Measurements from ENCODE around the gene BCAP29. TPM values are rescaled to one million over a fixed set of nuclear protein-coding genes. Genes with fewer than 3 reads are reported as not detected.

The BCAP29 gene
- total and polyA plus RNA-seq, 5 donors from 2014 or later = 15.5 to 47.4 (median 32.6) TPM

DNA sequence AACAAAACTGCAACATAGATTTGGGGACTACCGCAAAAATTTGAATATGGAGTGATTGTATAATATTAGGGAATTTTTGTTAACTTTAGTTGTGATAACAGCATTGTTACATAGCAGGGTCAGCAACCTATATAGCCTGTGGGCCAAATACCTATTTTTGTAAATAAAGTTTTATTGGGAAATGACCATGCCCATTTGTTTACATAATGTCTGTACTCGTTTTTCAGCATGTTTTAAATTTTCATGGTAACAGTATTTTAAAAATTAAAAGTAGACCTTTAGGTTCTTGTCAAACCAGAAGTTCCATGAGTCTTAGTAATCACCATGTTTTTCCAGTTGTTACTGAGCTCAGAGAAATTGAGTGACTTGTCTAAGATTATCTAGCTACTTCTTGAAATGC lies 4.7 kb downstream of the BCAP29 start:
- ATAC-seq (ENCODE audit: low read depth in 2 of 2) (no peak), DNase-seq (no peak)
- Mint-ChIP-seq H3K27me3 (no peaks in the 10 kb centered on the region), H3K36me3 (peaks cover 23% of the 10 kb centered on the region), H3K27ac (no peak overlapping the region), H3K4me3 (no peak overlapping the region), H3K9me3 (no peaks in the 10 kb centered on the region), H3K4me1 (peaks cover 15 to 26% (median 19%) of the 10 kb centered on the region in 4 donors)
- peaks cover 20% of the 10 kb centered on the region for H3K4me1 ChIP-seq (ENCODE audit: control insufficient read depth, insufficient read depth, low read length, poor library complexity, severe bottlenecking)
- H3K36me3 ChIP-seq (ENCODE audit: control insufficient read depth, insufficient read depth, low read length) = peaks cover 11% of the 10 kb centered on the region
- H3K27ac ChIP-seq (ENCODE audit: insufficient read depth, low read length, poor library complexity, severe bottlenecking) = no peak overlapping the region
- no peaks in the 10 kb centered on the region for H3K9me3 ChIP-seq (ENCODE audit: control insufficient read depth in 2 of 2, low read length in 2 of 2)
- H3K4me3 ChIP-seq (ENCODE audit: low read depth, low read length) = no peak overlapping the region
- H3K27me3 ChIP-seq (ENCODE audit: control insufficient read depth, insufficient read depth, low read length) = no peaks in the 10 kb centered on the region

DNA sequence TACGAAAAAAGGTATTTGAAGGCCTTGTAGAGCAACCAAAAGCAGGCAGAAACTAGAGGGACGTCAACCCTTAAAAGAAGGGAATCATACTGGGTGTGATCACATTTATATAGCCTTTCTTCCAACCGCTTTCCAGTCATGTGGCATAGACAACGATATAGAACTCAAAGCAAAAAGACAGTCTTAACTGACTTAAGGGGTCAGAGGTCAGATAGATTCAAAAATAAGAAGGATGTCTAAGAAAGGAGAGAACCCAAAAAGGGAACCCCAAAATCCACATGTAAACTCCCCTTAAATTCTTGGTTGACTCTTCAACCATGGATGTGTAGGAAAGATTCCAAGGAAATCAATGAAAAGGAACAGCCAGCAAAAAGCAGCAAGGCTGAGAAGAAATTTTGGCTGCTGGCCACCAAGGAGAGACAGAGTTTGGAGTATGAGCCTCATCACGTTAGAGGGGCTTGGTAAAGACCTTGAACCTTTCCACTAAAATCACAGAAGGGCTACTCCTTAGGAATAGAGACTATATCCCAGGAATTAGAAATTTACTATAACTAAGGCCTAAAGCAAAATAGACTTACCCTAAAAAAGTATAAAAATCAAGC lies 8.6 kb downstream of the BCAP29 start:
- Mint-ChIP-seq H3K4me3 (no peak overlapping the region), H3K27ac (no peak overlapping the region), H3K36me3 (peaks cover 24% of the 10 kb centered on the region), H3K4me1 (peaks cover 0 to 13% (median 4%) of the 10 kb centered on the region in 4 donors), H3K27me3 (no peaks in the 10 kb centered on the region), H3K9me3 (no peaks in the 10 kb centered on the region)
- Histone ChIP-seq H3K4me1 (ENCODE audit: control insufficient read depth, insufficient read depth, low read length, poor library complexity, severe bottlenecking) (no peaks in the 10 kb centered on the region), H3K27ac (ENCODE audit: insufficient read depth, low read length, poor library complexity, severe bottlenecking) (no peak overlapping the region), H3K4me3 (ENCODE audit: low read depth, low read length) (no peak overlapping the region), H3K27me3 (ENCODE audit: control insufficient read depth, insufficient read depth, low read length) (no peaks in the 10 kb centered on the region), H3K36me3 (ENCODE audit: control insufficient read depth, insufficient read depth, low read length) (peaks cover 11% of the 10 kb centered on the region), H3K9me3 (ENCODE audit: control insufficient read depth in 2 of 2, low read length in 2 of 2) (no peaks in the 10 kb centered on the region)
- ATAC-seq (ENCODE audit: low read depth in 2 of 2) = no peak
- no peak for DNase-seq

DNA sequence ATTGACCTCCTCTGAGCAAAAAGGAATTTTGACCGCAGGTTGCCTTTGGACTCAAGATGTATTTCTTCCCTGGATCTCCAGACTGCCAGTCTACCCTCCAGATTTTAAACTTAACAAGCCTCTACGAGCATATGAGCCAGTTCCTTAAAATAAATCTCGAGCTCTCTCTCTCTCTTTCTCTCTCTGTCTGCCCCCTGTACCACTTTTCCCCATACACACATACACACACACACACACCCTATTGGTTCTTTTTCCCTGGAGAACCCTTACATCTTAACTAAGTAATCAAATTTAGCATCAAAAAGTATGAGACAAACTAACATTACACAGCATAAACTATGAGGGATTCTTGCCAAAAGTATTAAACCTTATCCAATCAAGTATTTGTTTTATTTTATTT lies 11.4 kb downstream of the BCAP29 start:
- no peaks in the 10 kb centered on the region for H3K9me3 Mint-ChIP-seq
- no peaks in the 10 kb centered on the region for H3K27me3 ChIP-seq (ENCODE audit: control insufficient read depth, insufficient read depth, low read length)
- peak overlapping the region in 1 of 3 donors; percentile 54 for H3K27ac Mint-ChIP-seq

DNA sequence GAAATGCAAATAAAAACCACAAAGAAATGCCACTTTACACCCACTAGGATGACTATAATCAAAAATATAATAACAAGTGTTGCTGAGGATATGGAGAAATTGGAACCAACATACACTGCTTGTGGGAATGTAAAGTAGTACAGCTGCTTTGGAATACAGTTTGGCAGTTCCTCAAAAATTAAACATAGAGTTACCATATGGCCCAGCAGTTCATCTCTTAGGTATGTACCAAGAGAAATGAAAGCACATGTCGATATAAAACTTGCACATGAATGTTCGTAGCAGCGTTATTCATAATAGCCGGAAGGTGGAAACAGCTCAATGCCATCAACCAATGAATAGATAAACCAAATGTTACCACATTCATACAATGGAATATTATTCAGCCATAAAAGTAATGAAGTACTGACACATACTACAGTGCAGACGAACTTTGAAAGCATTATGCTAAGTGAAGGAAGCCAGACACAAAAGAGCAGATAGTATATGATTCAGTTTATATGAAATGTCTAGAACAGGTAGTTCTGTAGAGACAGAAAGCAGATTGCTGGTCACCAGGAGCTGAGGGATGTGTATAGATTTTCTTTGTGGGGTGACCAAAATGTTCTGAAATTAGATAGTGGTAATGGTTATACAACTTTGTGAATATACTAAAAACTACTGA lies 12.4 kb downstream of the BCAP29 start:
- Mint-ChIP-seq H3K9me3 (no peaks in the 10 kb centered on the region), H3K36me3 (peaks cover 30% of the 10 kb centered on the region), H3K27me3 (no peaks in the 10 kb centered on the region), H3K4me3 (no peak overlapping the region), H3K4me1 (peaks cover 0 to 13% (median 0%) of the 10 kb centered on the region in 4 donors), H3K27ac (no peak overlapping the region)
- Histone ChIP-seq H3K9me3 (ENCODE audit: control insufficient read depth in 2 of 2, low read length in 2 of 2) (no peaks in the 10 kb centered on the region), H3K36me3 (ENCODE audit: control insufficient read depth, insufficient read depth, low read length) (peaks cover 19% of the 10 kb centered on the region), H3K27me3 (ENCODE audit: control insufficient read depth, insufficient read depth, low read length) (no peaks in the 10 kb centered on the region), H3K4me3 (ENCODE audit: low read depth, low read length) (no peak overlapping the region), H3K4me1 (ENCODE audit: control insufficient read depth, insufficient read depth, low read length, poor library complexity, severe bottlenecking) (no peaks in the 10 kb centered on the region), H3K27ac (ENCODE audit: insufficient read depth, low read length, poor library complexity, severe bottlenecking) (no peak overlapping the region)
- no peak for DNase-seq
- ATAC-seq (ENCODE audit: low read depth in 2 of 2) = no peak

More for the DNA sequence above, 11.4 kb downstream of the BCAP29 start:
- Histone ChIP-seq H3K27ac (ENCODE audit: insufficient read depth, low read length, poor library complexity, severe bottlenecking) (no peak overlapping the region), H3K36me3 (ENCODE audit: control insufficient read depth, insufficient read depth, low read length) (peaks cover 14% of the 10 kb centered on the region), H3K4me1 (ENCODE audit: control insufficient read depth, insufficient read depth, low read length, poor library complexity, severe bottlenecking) (no peaks in the 10 kb centered on the region), H3K9me3 (ENCODE audit: control insufficient read depth in 2 of 2, low read length in 2 of 2) (no peaks in the 10 kb centered on the region), H3K4me3 (ENCODE audit: low read depth, low read length) (no peak overlapping the region)
- no peak for DNase-seq
- no peak for ATAC-seq (ENCODE audit: low read depth in 2 of 2)
- Mint-ChIP-seq H3K36me3 (peaks cover 24% of the 10 kb centered on the region), H3K4me3 (no peak overlapping the region), H3K27me3 (no peaks in the 10 kb centered on the region), H3K4me1 (peaks cover 0 to 13% (median 0%) of the 10 kb centered on the region in 4 donors)

DNA sequence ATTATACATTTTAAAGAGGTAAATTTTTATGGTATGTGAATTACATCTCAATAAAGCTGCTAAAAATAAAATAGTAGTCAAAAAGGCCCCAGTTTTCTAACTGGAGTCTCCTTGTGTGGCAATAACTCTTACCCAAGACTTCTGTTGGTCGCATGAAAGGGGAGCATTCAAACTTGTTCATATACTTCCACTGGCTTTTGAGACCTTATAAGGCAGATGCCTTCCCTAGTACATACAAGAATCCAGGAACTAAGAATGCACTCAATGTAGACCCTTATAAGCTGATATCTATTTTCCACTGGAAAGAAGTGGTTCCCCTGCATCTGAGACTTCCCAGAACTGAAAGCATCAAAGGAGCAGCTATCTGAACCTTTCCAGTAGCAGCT lies 13.0 kb downstream of the BCAP29 start:
- Histone ChIP-seq H3K27ac (ENCODE audit: insufficient read depth, low read length, poor library complexity, severe bottlenecking) (no peak overlapping the region), H3K36me3 (ENCODE audit: control insufficient read depth, insufficient read depth, low read length) (peaks cover 19% of the 10 kb centered on the region), H3K4me1 (ENCODE audit: control insufficient read depth, insufficient read depth, low read length, poor library complexity, severe bottlenecking) (no peaks in the 10 kb centered on the region), H3K27me3 (ENCODE audit: control insufficient read depth, insufficient read depth, low read length) (no peaks in the 10 kb centered on the region), H3K4me3 (ENCODE audit: low read depth, low read length) (no peak overlapping the region), H3K9me3 (ENCODE audit: control insufficient read depth in 2 of 2, low read length in 2 of 2) (no peaks in the 10 kb centered on the region)
- ATAC-seq (ENCODE audit: low read depth in 2 of 2) (no peak), DNase-seq (no peak)
- no peaks in the 10 kb centered on the region for H3K27me3 Mint-ChIP-seq
- H3K27ac Mint-ChIP-seq = no peak overlapping the region
- no peaks in the 10 kb centered on the region for H3K9me3 Mint-ChIP-seq
- peaks cover 0 to 13% (median 0%) of the 10 kb centered on the region in 4 donors for H3K4me1 Mint-ChIP-seq
- H3K36me3 Mint-ChIP-seq = peaks cover 31% of the 10 kb centered on the region
- H3K4me3 Mint-ChIP-seq = no peak overlapping the region

DNA sequence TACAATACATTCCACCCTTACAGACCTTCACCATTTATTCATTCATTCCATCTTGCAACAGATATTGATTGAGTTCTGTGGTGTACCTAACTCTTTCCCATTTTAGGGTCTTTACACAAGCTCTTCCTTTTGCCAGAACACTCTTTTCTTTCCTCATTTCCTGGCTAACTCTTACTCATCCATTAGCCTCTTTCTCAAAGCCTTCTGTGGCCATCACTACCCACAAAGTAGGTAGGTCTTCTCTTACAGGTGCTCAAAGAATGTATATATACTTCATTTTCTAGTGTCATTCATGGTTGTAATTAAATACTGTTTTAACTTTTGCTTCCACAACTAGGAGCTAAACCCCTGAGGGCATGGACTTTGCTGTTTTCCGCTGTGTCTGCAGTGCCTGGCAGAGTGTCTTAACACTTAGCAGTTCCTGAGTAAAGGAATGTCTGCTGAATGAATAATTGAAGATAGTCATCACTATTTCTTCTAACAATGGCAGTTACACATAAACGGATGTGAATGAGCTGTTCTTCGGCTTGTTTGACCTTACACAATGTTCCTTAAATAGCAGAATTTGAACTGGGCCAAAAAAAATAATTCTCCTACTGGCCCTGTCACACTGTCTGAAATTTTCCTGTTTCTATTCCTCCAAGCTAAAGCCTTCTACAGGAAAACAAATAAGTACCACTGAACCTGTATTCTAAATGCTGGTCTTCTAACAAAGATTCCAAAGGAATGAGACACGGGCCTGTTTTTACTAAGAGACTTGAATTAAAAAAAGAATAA lies 15.1 kb downstream of the BCAP29 start:
- Mint-ChIP-seq H3K9me3 (no peaks in the 10 kb centered on the region), H3K36me3 (peaks cover 26% of the 10 kb centered on the region), H3K4me1 (peaks cover 0 to 12% (median 2%) of the 10 kb centered on the region in 4 donors), H3K27ac (no peak overlapping the region), H3K4me3 (no peak overlapping the region), H3K27me3 (no peaks in the 10 kb centered on the region)
- no peak overlapping the region for H3K27ac ChIP-seq (ENCODE audit: insufficient read depth, low read length, poor library complexity, severe bottlenecking)
- peaks cover 20% of the 10 kb centered on the region for H3K36me3 ChIP-seq (ENCODE audit: control insufficient read depth, insufficient read depth, low read length)
- no peak for ATAC-seq (ENCODE audit: low read depth in 2 of 2)
- no peaks in the 10 kb centered on the region for H3K9me3 ChIP-seq (ENCODE audit: control insufficient read depth in 2 of 2, low read length in 2 of 2)
- H3K27me3 ChIP-seq (ENCODE audit: control insufficient read depth, insufficient read depth, low read length) = no peaks in the 10 kb centered on the region
- no peaks in the 10 kb centered on the region for H3K4me1 ChIP-seq (ENCODE audit: control insufficient read depth, insufficient read depth, low read length, poor library complexity, severe bottlenecking)
- DNase-seq = no peak
- H3K4me3 ChIP-seq (ENCODE audit: low read depth, low read length) = no peak overlapping the region

- Histone ChIP-seq H3K4me3 (ENCODE audit: low read depth, low read length) (no peak overlapping the region), H3K4me1 (ENCODE audit: control insufficient read depth, insufficient read depth, low read length, poor library complexity, severe bottlenecking) (no peaks in the 10 kb centered on the region), H3K27me3 (ENCODE audit: control insufficient read depth, insufficient read depth, low read length) (no peaks in the 10 kb centered on the region), H3K27ac (ENCODE audit: insufficient read depth, low read length, poor library complexity, severe bottlenecking) (no peak overlapping the region), H3K9me3 (ENCODE audit: control insufficient read depth in 2 of 2, low read length in 2 of 2) (no peaks in the 10 kb centered on the region), H3K36me3 (ENCODE audit: control insufficient read depth, insufficient read depth, low read length) (peaks cover 31% of the 10 kb centered on the region)
- Mint-ChIP-seq H3K36me3 (peaks cover 37% of the 10 kb centered on the region), H3K9me3 (no peaks in the 10 kb centered on the region), H3K27ac (peak overlapping the region in 2 of 3 donors; percentile 21 to 28), H3K4me1 (peaks cover 0 to 4% (median 0%) of the 10 kb centered on the region in 4 donors), H3K27me3 (no peaks in the 10 kb centered on the region), H3K4me3 (no peak overlapping the region)
- ATAC-seq (ENCODE audit: low read depth in 2 of 2) (no peak), DNase-seq (no peak)
These were observed 17.0 kb downstream of the BCAP29 start for GRCh38 chr7:107596881-107597581.

All from CD4-positive, CD25-positive, alpha-beta regulatory T cell (primary cell).